ENCODE measurements around the gene NNMT.

- TF ChIP-seq EZH2 (IDR thresholded peaks at IDR 0.05; ENCODE audit: insufficient read depth, low read length) (no peak), CTCF (IDR thresholded peaks at IDR 0.05; ENCODE audit: insufficient read depth, low read depth, low read length) (no peak)
Measured at GRCh38 chr11:114271316-114271715, 24.9 kb upstream of the NNMT start.
